ENCODE data around the gene TMBIM6.

- TF ChIP-seq CTCF (IDR thresholded peaks at IDR 0.05; ENCODE audit: insufficient read depth, low read depth, low read length) (no peak), EZH2 (IDR thresholded peaks at IDR 0.05; ENCODE audit: insufficient read depth, low read length) (no peak)
These were observed 7.4 kb downstream of the TMBIM6 start for GRCh38 chr12:49748800-49749199.
